ENCODE measurements around the gene ZDHHC18.
A peak's percentile ranks its signal among the peaks of the same experiment; 100 is the strongest.

The ZDHHC18 gene

DNA sequence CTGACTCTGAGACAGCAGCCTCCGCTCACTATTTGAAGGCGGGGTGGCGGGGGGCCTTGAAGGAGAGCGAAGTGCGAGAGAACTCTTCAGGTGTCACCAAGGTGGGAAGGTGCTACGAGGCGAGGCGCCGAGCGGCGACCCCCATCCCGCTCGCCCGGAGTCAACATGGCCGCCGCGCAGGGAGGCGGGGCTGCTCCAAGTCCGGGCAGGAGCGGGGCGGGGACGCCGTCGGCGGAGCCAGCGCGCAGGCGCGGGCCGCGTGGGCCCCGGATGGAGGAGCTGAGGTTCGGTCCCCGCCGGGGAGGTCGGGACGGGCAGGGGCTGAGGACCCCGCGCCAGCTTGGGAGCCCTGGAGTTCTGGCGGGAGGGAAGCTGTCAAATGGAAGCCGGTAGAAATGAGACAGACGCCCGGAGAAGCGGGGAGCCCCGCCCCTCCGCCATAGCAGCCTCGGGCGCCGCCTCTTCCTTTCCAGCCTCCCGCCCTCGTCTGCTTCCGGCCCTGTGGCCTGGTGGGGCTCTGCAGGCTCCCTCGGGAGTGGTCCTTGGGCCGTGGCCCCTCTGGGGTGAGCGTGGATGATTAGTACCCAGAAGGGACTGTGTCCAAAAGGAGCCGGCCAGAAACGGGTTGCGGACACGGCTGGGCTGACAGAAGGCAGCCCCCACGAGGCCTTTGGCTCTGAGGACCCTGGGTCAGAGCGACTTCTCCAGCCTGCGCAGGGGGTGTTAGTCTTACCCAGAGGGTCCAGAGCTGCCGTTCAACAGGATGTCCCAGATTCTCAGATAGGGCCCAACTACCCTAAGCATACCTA is 38.6 kb upstream of the ZDHHC18 start, which contains the start of gene PIGV:
PIGV (plus strand) TSS at position 245 of the 809 bp plus-strand sequence. CDS start 2,866 bp downstream, outside the sequence.
- TF ChIP-seq, protein P1, sequence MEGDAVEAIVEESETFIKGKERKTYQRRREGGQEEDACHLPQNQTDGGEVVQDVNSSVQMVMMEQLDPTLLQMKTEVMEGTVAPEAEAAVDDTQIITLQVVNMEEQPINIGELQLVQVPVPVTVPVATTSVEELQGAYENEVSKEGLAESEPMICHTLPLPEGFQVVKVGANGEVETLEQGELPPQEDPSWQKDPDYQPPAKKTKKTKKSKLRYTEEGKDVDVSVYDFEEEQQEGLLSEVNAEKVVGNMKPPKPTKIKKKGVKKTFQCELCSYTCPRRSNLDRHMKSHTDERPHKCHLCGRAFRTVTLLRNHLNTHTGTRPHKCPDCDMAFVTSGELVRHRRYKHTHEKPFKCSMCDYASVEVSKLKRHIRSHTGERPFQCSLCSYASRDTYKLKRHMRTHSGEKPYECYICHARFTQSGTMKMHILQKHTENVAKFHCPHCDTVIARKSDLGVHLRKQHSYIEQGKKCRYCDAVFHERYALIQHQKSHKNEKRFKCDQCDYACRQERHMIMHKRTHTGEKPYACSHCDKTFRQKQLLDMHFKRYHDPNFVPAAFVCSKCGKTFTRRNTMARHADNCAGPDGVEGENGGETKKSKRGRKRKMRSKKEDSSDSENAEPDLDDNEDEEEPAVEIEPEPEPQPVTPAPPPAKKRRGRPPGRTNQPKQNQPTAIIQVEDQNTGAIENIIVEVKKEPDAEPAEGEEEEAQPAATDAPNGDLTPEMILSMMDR (IDR thresholded peaks at IDR 0.05; ENCODE audit: extremely low read depth, insufficient read depth, missing control alignments), result no peak
- in situ Hi-C loops (cut with MboI; ENCODE audit: low pct_unique_long_range_greater_than_20kb, low sequenced_read_pairs, unreplicated experiment), result no loop called here
- DNase-seq (ENCODE audit: low spot score), result peak; percentile 91

DNA sequence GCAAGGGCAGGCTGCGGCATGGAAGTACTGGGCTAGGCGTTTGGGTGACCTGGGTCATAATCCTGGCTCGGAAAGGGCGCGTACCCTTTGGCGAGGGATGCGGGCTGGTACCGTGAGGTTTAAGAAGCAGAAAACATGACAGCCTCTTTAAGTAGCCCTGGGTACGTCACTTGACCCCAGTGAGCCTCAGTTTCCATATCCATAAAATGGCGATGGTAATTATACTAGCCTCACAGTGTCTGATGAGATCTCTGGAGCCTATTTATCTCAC is 38.0 kb upstream of the ZDHHC18 start:
- TF ChIP-seq, protein P1 (IDR thresholded peaks at IDR 0.05; ENCODE audit: extremely low read depth, insufficient read depth, missing control alignments), result no peak
- in situ Hi-C loops (cut with MboI; ENCODE audit: low pct_unique_long_range_greater_than_20kb, low sequenced_read_pairs, unreplicated experiment), result no loop called here
- DNase-seq (ENCODE audit: low spot score), result no peak

DNA sequence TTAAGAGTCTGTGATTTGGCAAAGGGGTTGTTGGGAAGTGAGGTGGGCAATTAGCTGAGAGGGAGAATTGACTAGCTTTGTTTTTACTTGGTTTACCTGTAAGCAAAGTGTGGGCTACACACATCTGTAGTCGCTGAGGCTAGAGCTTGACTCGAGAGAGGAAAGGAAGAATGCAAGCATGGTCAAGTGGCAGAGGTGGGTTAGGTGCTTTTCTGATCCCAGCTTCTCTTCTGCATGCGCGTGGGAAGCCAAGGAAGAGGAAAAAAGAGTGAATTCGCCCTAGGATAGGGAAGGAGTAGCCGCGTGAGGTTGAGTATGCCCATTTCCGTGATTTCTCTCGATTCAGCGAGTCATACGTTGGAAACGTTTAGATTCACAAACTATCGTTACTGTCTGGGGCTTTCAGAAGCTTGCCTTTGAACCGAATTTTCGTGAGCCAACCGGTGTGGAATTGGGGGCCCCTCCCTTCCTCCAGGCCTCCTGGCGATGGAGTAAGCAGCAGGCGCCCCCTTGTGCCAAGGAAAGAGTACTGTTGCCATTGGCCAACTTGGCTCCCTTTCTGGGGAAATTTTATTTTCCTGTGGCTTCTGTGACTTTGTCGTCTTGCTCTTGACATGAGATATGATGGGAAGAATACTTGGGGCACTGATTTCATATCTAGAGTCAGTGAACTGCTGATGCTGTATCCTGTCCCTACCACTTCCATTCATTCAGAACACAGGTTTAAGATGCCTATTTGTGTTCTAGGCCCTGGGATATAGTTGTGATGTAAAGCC is 37.5 kb upstream of the ZDHHC18 start:
- TF ChIP-seq, protein P1 (IDR thresholded peaks at IDR 0.05; ENCODE audit: extremely low read depth, insufficient read depth, missing control alignments), result peak; percentile 93
- in situ Hi-C loops (cut with MboI; ENCODE audit: low pct_unique_long_range_greater_than_20kb, low sequenced_read_pairs, unreplicated experiment), result no loop called here
- peak; percentile 84 for DNase-seq (ENCODE audit: low spot score)

DNA sequence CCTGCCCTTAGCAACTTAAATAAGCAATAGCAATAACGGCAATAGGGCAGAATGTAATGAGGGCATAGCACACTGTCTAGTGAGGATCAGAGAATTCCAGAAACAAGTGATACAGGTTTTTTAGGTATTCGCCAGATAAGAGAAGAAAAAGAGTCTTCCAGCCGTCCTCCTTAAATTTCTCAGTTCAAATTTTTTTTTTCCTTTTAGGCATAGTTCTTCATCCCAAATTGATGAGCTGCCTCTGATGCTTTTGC is 36.9 kb upstream of the ZDHHC18 start:
- in situ Hi-C loops (cut with MboI; ENCODE audit: low pct_unique_long_range_greater_than_20kb, low sequenced_read_pairs, unreplicated experiment), result no loop called here
- DNase-seq (ENCODE audit: low spot score), result no peak
- TF ChIP-seq, protein P1 (IDR thresholded peaks at IDR 0.05; ENCODE audit: extremely low read depth, insufficient read depth, missing control alignments), result no peak

DNA sequence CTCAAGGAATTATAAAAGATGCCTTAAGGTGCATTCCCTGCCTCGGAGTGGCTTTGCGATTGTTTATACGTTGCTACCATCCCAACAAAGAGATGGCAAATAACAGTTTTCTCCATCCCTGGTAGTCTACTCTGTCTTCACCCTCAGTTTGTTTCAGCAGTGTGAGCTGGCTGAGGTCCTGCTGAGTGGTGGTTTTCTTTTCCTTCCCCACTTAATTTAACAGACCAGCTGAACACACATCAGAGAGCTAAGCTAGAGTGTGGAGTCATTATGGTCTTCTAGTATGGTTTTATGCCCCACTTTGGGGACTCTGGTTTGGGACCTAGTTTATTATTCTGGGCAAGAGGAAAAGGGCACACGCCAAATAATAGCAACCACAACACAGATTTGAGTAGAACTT is 36.6 kb upstream of the ZDHHC18 start:
- DNase-seq (ENCODE audit: low spot score), result no peak
- TF ChIP-seq, protein P1 (IDR thresholded peaks at IDR 0.05; ENCODE audit: extremely low read depth, insufficient read depth, missing control alignments), result no peak
- in situ Hi-C loops (cut with MboI; ENCODE audit: low pct_unique_long_range_greater_than_20kb, low sequenced_read_pairs, unreplicated experiment), result no loop called here

DNA sequence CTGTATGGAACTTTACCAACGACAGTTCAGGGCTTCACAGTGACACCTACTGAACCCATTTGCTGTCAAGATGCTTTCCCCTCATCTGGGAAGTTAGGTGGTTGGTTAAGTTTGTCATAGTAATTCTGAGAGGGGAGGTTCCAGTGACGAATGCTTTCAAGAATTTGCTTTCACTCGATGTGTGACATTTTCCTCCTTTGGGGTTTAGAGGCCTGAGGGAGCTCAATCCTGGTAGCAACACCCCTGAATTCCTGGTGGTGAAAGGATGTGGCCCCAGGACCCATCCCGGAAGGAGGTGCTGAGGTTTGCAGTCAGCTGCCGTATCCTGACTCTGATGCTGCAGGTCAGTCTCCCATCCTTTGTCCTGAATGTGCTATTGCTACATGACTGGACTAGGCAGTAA is 35.9 kb upstream of the ZDHHC18 start:
- DNase-seq (ENCODE audit: low spot score), result peak; percentile 75
- TF ChIP-seq, protein P1 (IDR thresholded peaks at IDR 0.05; ENCODE audit: extremely low read depth, insufficient read depth, missing control alignments), result no peak
- in situ Hi-C loops (cut with MboI; ENCODE audit: low pct_unique_long_range_greater_than_20kb, low sequenced_read_pairs, unreplicated experiment), result no loop called here
